Neuron (in vitro differentiated cells): ENCODE measurements around the gene ERBIN.

Source experiments
- H2AFZ ChIP-seq: one replicate; pipeline ENCODE4 v1.6.1; 2013; ENCODE audit warnings: low read depth, mild to moderate bottlenecking, inconsistent platforms, low read length, moderate library complexity
- H3K27me3 ChIP-seq: one replicate; pipeline ENCODE4 v1.6.1; 2013; ENCODE audit warnings: low read length; ENCODE audit not compliant: insufficient read depth
- H3K36me3 ChIP-seq: one replicate; pipeline ENCODE4 v1.6.1; 2013; ENCODE audit warnings: low read length; ENCODE audit not compliant: insufficient read depth
- H3K4me1 ChIP-seq: one replicate; pipeline ENCODE4 v1.6.1; 2013; ENCODE audit warnings: low read length; ENCODE audit not compliant: insufficient read depth
- H3K4me3 ChIP-seq: 2 replicates; pipeline ENCODE4 v1.5.1; 2013; ENCODE audit warnings: mild to moderate bottlenecking, low read length, moderate library complexity
- H3K9me3 ChIP-seq: one replicate; pipeline ENCODE4 v1.6.1; 2013; ENCODE audit warnings: low read length

The ERBIN gene

GRCh38 chr5:66072031-66072430 is 145.7 kb downstream of the ERBIN start:
- no peaks in the 10 kb centered on the region for H3K27me3 ChIP-seq
- peaks cover 38% of the 10 kb centered on the region for H3K36me3 ChIP-seq
- no peak overlapping the region for H2AFZ ChIP-seq
- H3K9me3 ChIP-seq, result no peaks in the 10 kb centered on the region
- no peaks in the 10 kb centered on the region for H3K4me1 ChIP-seq
- no peak overlapping the region for H3K4me3 ChIP-seq

GRCh38 chr5:66074901-66075300 is 148.5 kb downstream of the ERBIN start:
- H3K9me3 ChIP-seq, result no peaks in the 10 kb centered on the region
- peaks cover 49% of the 10 kb centered on the region for H3K36me3 ChIP-seq
- H3K4me3 ChIP-seq, result no peak overlapping the region
- H3K27me3 ChIP-seq, result no peaks in the 10 kb centered on the region
- no peak overlapping the region for H2AFZ ChIP-seq
- H3K4me1 ChIP-seq, result no peaks in the 10 kb centered on the region

DNA sequence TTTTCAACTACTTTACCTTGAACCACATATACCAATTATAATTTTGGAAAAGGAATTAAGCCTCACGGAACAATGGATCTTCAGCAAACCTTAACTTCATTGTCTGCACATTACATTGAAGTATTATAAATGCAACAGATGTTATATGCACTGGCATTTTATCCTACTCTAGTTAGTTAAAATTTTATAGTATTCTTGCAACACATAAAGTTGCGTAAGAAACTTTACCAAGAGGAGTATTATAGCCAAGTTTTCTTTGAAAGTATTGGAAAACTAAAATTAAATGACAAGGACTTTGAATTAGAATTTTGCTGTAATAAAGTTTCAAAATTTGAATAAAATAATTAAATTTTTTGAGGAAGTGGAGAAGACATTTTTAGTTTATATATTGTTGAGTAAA is 154.3 kb downstream of the ERBIN start:
- Histone ChIP-seq H3K4me1 (no peaks in the 10 kb centered on the region), H3K36me3 (peaks cover 48% of the 10 kb centered on the region), H3K27me3 (no peaks in the 10 kb centered on the region), H3K9me3 (no peaks in the 10 kb centered on the region), H3K4me3 (no peak overlapping the region), H2AFZ (no peak overlapping the region)

- Histone ChIP-seq H2AFZ (no peak overlapping the region), H3K27me3 (no peaks in the 10 kb centered on the region), H3K36me3 (peaks cover 23% of the 10 kb centered on the region), H3K4me3 (no peak overlapping the region), H3K4me1 (no peaks in the 10 kb centered on the region), H3K9me3 (peaks cover 6% of the 10 kb centered on the region)
These were observed 163.0 kb downstream of the ERBIN start for GRCh38 chr5:66089384-66089783.

- H3K9me3 ChIP-seq, result peaks cover 5% of the 10 kb centered on the region
- no peak overlapping the region for H2AFZ ChIP-seq
- H3K4me1 ChIP-seq, result no peaks in the 10 kb centered on the region
These were observed 174.5 kb downstream of the ERBIN start for GRCh38 chr5:66100851-66101250.

DNA sequence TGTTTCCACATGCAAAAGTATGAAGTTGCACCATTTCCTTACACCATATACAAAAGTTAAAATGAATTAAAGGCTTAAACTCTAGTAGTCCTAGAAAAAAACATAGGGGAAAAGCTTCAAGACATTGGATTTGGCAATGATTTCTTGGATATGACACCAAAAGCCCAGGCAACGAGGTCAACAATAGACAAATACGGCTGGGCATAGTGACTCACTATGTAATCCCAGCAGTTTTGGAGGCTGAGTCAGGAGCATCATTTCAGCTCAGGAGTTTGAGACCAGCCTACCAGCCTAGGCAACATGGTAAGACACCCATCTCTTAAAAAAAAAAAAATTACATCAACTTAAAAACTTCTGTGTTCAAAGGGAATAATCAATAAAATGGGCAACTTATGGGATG is 186.8 kb downstream of the ERBIN start:
- Histone ChIP-seq H3K27me3 (no peaks in the 10 kb centered on the region), H2AFZ (no peak overlapping the region), H3K4me1 (no peaks in the 10 kb centered on the region), H3K36me3 (no peaks in the 10 kb centered on the region), H3K9me3 (peaks cover 2% of the 10 kb centered on the region), H3K4me3 (no peak overlapping the region)

More at GRCh38 chr5:66100851-66101250, 174.5 kb downstream of the ERBIN start:
- H3K27me3 ChIP-seq, result no peaks in the 10 kb centered on the region
- no peaks in the 10 kb centered on the region for H3K36me3 ChIP-seq
- no peak overlapping the region for H3K4me3 ChIP-seq

- Histone ChIP-seq H3K4me1 (peaks cover 8% of the 10 kb centered on the region), H3K4me3 (no peak overlapping the region), H3K36me3 (no peaks in the 10 kb centered on the region), H3K27me3 (no peaks in the 10 kb centered on the region), H2AFZ (no peak overlapping the region), H3K9me3 (no peaks in the 10 kb centered on the region)
These were observed 191.9 kb downstream of the ERBIN start for GRCh38 chr5:66118304-66118703.

- H3K27me3 ChIP-seq, result no peaks in the 10 kb centered on the region
These were observed 196.1 kb downstream of the ERBIN start for GRCh38 chr5:66122379-66123034.

GRCh38 chr5:66129144-66129543 is 202.8 kb downstream of the ERBIN start:
- no peak overlapping the region for H2AFZ ChIP-seq
- H3K36me3 ChIP-seq, result no peaks in the 10 kb centered on the region
- H3K9me3 ChIP-seq, result no peaks in the 10 kb centered on the region
- no peaks in the 10 kb centered on the region for H3K4me1 ChIP-seq
- no peak overlapping the region for H3K4me3 ChIP-seq
- no peaks in the 10 kb centered on the region for H3K27me3 ChIP-seq

More at GRCh38 chr5:66122379-66123034, 196.1 kb downstream of the ERBIN start:
- Histone ChIP-seq H3K4me3 (no peak overlapping the region), H3K9me3 (no peaks in the 10 kb centered on the region), H3K36me3 (no peaks in the 10 kb centered on the region), H2AFZ (no peak overlapping the region), H3K4me1 (peaks cover 8% of the 10 kb centered on the region)

DNA sequence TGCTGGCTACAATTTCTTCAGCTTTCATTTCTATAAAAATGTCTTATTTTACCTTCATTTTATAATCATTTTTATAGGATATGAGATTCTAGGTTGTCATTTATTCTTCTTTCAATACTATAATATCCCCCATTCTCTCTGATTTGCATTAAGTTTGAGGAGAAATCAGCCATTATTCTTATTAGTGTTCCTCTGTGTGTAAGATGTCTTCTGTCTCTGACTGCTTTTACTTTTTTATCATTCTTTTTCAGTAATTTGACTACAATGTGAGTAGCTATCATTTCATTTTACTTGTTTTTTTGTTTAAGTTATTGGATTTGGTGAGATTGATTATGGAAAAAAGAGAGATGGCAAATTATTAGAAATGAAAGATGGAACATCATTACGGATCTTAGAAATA is 204.1 kb downstream of the ERBIN start:
- H3K27me3 ChIP-seq, result no peaks in the 10 kb centered on the region
- H3K4me3 ChIP-seq, result no peak overlapping the region
- no peaks in the 10 kb centered on the region for H3K4me1 ChIP-seq
- H2AFZ ChIP-seq, result no peak overlapping the region
- no peaks in the 10 kb centered on the region for H3K36me3 ChIP-seq
- no peaks in the 10 kb centered on the region for H3K9me3 ChIP-seq
